Activated CD8-positive, alpha-beta memory T cell treated with anti-CD3 and anti-CD28 coated beads, Interleukin-2, amount 50 U/mL, for 4 hours (primary cell): ENCODE data around the gene GIPC2.
"Not testable (repeated sequence)": the region's sequence is repeated elsewhere in the genome, so short reads cannot be mapped to it uniquely, and the experiment has no call there.

Experiments
- DNase-seq: peaks from one replicate; pipeline ENCODE4 v3.0.0-alpha.2; 2020

GIPC2 gene

GRCh38 chr1:78070210-78070609 lies 24.4 kb downstream of the GIPC2 start:
- DNase-seq: no peak

GRCh38 chr1:78070758-78071157 lies 25.0 kb downstream of the GIPC2 start:
- DNase-seq: no peak

- no peak for DNase-seq
Measured at GRCh38 chr1:78071696-78072095, 25.9 kb downstream of the GIPC2 start.

GRCh38 chr1:78072216-78072615 lies 26.4 kb downstream of the GIPC2 start:
- DNase-seq: no peak

GRCh38 chr1:78073441-78073840 lies 27.7 kb downstream of the GIPC2 start:
- no peak for DNase-seq

GRCh38 chr1:78075621-78076020 lies 29.9 kb downstream of the GIPC2 start:
- no peak for DNase-seq

- DNase-seq: no peak
Measured at GRCh38 chr1:78078358-78078757, 32.6 kb downstream of the GIPC2 start.

- DNase-seq: no peak
Measured at GRCh38 chr1:78079580-78079979, 33.8 kb downstream of the GIPC2 start.

- DNase-seq: no peak
Measured at GRCh38 chr1:78080767-78081166, 35.0 kb downstream of the GIPC2 start.

GRCh38 chr1:78081980-78082860 lies 36.5 kb downstream of the GIPC2 start:
- DNase-seq: no peak

- DNase-seq: not testable (repeated sequence)
Measured at GRCh38 chr1:78084639-78085038, 38.9 kb downstream of the GIPC2 start.

GRCh38 chr1:78086697-78087096 lies 40.9 kb downstream of the GIPC2 start:
- no peak for DNase-seq

GRCh38 chr1:78088015-78088414 lies 42.2 kb downstream of the GIPC2 start:
- no peak for DNase-seq

GRCh38 chr1:78088486-78088885 lies 42.7 kb downstream of the GIPC2 start:
- DNase-seq: no peak

- DNase-seq: no peak
Measured at GRCh38 chr1:78089010-78089409, 43.2 kb downstream of the GIPC2 start.

- DNase-seq: no peak
Measured at GRCh38 chr1:78090472-78091133, 44.8 kb downstream of the GIPC2 start.

- DNase-seq: no peak
Measured at GRCh38 chr1:78091215-78091813, 45.5 kb downstream of the GIPC2 start.

- DNase-seq: no peak
Measured at GRCh38 chr1:78091886-78092285, 46.1 kb downstream of the GIPC2 start.

- no peak for DNase-seq
Measured at GRCh38 chr1:78092643-78093042, 46.9 kb downstream of the GIPC2 start.

- DNase-seq: no peak
Measured at GRCh38 chr1:78093560-78093959, 47.8 kb downstream of the GIPC2 start.

- DNase-seq: no peak
Measured at GRCh38 chr1:78094639-78095038, 48.9 kb downstream of the GIPC2 start.

- DNase-seq: no peak
Measured at GRCh38 chr1:78095593-78095992, 49.8 kb downstream of the GIPC2 start.

- DNase-seq: no peak
Measured at GRCh38 chr1:78096017-78096416, 50.3 kb downstream of the GIPC2 start.

- no peak for DNase-seq
Measured at GRCh38 chr1:78096976-78097375, 51.2 kb downstream of the GIPC2 start.
